ENCODE data around the gene DACT1.

GRCh38 chr14:58639842-58640484 lies 2.2 kb downstream of the DACT1 start:
- TF ChIP-seq HDGF (IDR thresholded peaks at IDR 0.05; ENCODE audit: borderline replicate concordance) (no peak), FOXM1 (IDR thresholded peaks at IDR 0.05; ENCODE audit: borderline replicate concordance) (no peak), SP1 (IDR thresholded peaks at IDR 0.05) (no peak), SUZ12 (IDR thresholded peaks at IDR 0.05) (no peak), NFRKB (IDR thresholded peaks at IDR 0.05) (no peak), BHLHE40 (IDR thresholded peaks at IDR 0.05; ENCODE audit: borderline replicate concordance) (no peak), ELF4 (IDR thresholded peaks at IDR 0.05) (no peak)
